Transverse colon (tissue), 4 donors: Measurements from ENCODE around the gene PNKP. TPM values are rescaled to one million over a fixed set of nuclear protein-coding genes. Genes with fewer than 3 reads are reported as not detected.

Experiments used
- DNase-seq: peaks from one replicate; pipeline ENCODE4 v3.0.0-alpha.2; 2019
- H3K27ac ChIP-seq, 4 donors: fragments of 200-600 bp; sonication (generic); 2 replicates each; pipeline ENCODE4 v1.5.1; 2016 to 2018; ENCODE audit warnings: inconsistent platforms in 4 of 4
- H3K27me3 ChIP-seq: fragments of 200-600 bp; sonication (generic); 2 replicates; pipeline ENCODE4 v1.5.1; 2017; ENCODE audit warnings: inconsistent platforms
- H3K36me3 ChIP-seq, 4 donors: fragments of 200-600 bp; sonication (generic); 2 replicates each; pipeline ENCODE4 v1.5.1; 2017 to 2019; ENCODE audit warnings: inconsistent platforms in 4 of 4
- H3K4me1 ChIP-seq, 4 donors: fragments of 200-600 bp; sonication (generic); 2 replicates each; pipeline ENCODE4 v1.5.1; 2017 to 2020; ENCODE audit warnings: inconsistent platforms in 4 of 4
- H3K4me3 ChIP-seq, 4 donors: fragments of 200-600 bp; sonication (generic); 1 replicate in 1 of 4; 2 replicates in 3 of 4; pipeline versions ENCODE4 v1.5.1 to v1.6.1; 2017 to 2019; ENCODE audit warnings: inconsistent platforms in 4 of 4
- H3K9me3 ChIP-seq, 2 donors: fragments of 200-600 bp; sonication (generic); 2 replicates each; pipeline ENCODE4 v1.5.1; 2017 to 2019; ENCODE audit warnings: inconsistent platforms in 2 of 2
- CTCF ChIP-seq, 5 experiments: fragments of 200-600 bp in 3 of 5; fragments of 450-650 bp in 2 of 5; sonication (generic) in 3 of 5; IDR thresholded peaks; 1 replicate in 2 of 5; 2 replicates in 3 of 5; pipeline ENCODE4 v1.5.1; 2016 to 2017; ENCODE audit warnings: antibody characterized with exemption in 5 of 5, inconsistent platforms in 3 of 5, mild to moderate bottlenecking in 2 of 5, moderate library complexity in 1 of 5
- EP300 ChIP-seq: sonication (generic); formaldehyde crosslinking; IDR thresholded peaks from one replicate; pipeline ENCODE4 v1.6.1; 2017; ENCODE audit warnings: antibody characterized with exemption, low read depth
- POLR2A ChIP-seq: fragments of 450-650 bp; IDR thresholded peaks from one replicate; pipeline ENCODE4 v1.6.1; 2016; ENCODE audit warnings: antibody characterized with exemption, mild to moderate bottlenecking, moderate library complexity
- POLR2AphosphoS5 ChIP-seq, 3 donors: sonication (generic); formaldehyde crosslinking; IDR thresholded peaks; one replicate each; pipeline ENCODE4 v1.6.1; 2016; ENCODE audit warnings: antibody characterized with exemption in 3 of 3
- WGBS, 2 donors: methylation state at CpG; one replicate each; pipeline ENCODE4 v1.1.5; 2018; ENCODE audit warnings: low coverage in 1 of 2; 5-methylcytosine and 5-hydroxymethylcytosine counted together
- in situ Hi-C, 4 donors: fragments of 200-750 bp; cut with MboI; loops; one replicate each; pipeline versions ENCODE4 v1.15.0 to v1.15.1; 2017; ENCODE audit warnings: low sequenced_read_pairs in 3 of 4, low pct_ligation_motif_present in 1 of 4, low pct_unique_long_range_greater_than_20kb in 1 of 4
- intact Hi-C: fragments of 100-400 bp; cut with DNase I; formaldehyde crosslinking; loops from one replicate; pipeline ENCODE4 v1.15.1; 2023; ENCODE audit warnings: low total_unique reads
- total RNA-seq, 4 donors: library from RNA; depleted of rRNA; stranded (reverse); fragments of >200 nt; gene quantifications; one replicate each; pipeline ENCODE4 v1.1.0, GENCODE V29; 2016

PNKP gene
- total RNA-seq, 4 donors from 2014 or later = 60.8 to 128 (median 99.6) TPM

GRCh38 chr19:49887037-49887664 is 19.8 kb upstream of the PNKP start:
- H3K4me1 ChIP-seq = peaks cover 9 to 14% (median 11%) of the 10 kb centered on the region in 4 donors
- no peak for DNase-seq
- H3K36me3 ChIP-seq = peaks cover 0 to 29% (median 17%) of the 10 kb centered on the region in 4 donors
- in situ Hi-C loops = no loop called here
- TF ChIP-seq EP300 (no peak), POLR2A (no peak), POLR2AphosphoS5 (IDR thresholded peaks at IDR 0.05) (no peak), CTCF (IDR thresholded peaks at IDR 0.05) (no peak)
- 70 to 84% methylated on average over 9 to 22 of the region's 23 CpGs for WGBS, 2 donors
- intact Hi-C loops = no loop called here
- H3K4me3 ChIP-seq = no peak overlapping the region
- H3K27me3 ChIP-seq = no peaks in the 10 kb centered on the region
- H3K27ac ChIP-seq = no peak overlapping the region
- no peaks in the 10 kb centered on the region for H3K9me3 ChIP-seq

- in situ Hi-C loops = no loop called here
- H3K36me3 ChIP-seq = peaks cover 0 to 50% (median 27%) of the 10 kb centered on the region in 4 donors
These were observed 17.4 kb upstream of the PNKP start for GRCh38 chr19:49884760-49885159.

GRCh38 chr19:49884109-49884508 is 16.7 kb upstream of the PNKP start:
- WGBS, 2 donors = 96% methylated on average over 18 of the region's 18 CpGs; no CpG with 5 or more reads in 1 of the 2 donors
- Histone ChIP-seq H3K9me3 (no peaks in the 10 kb centered on the region), H3K4me1 (peaks cover 0 to 5% (median 0%) of the 10 kb centered on the region in 4 donors), H3K36me3 (peaks cover 0 to 50% (median 27%) of the 10 kb centered on the region in 4 donors), H3K4me3 (no peak overlapping the region), H3K27me3 (no peaks in the 10 kb centered on the region), H3K27ac (no peak overlapping the region)
- DNase-seq = no peak
- in situ Hi-C loops = no loop called here
- TF ChIP-seq CTCF (IDR thresholded peaks at IDR 0.05) (no peak), POLR2A (no peak), EP300 (no peak), POLR2AphosphoS5 (IDR thresholded peaks at IDR 0.05) (no peak)
- intact Hi-C loops = loop anchor here (5.0 kb wide), 1 partner anchor 618 kb away; no protein-coding TSS in a partner anchor

More at GRCh38 chr19:49884760-49885159, 17.4 kb upstream of the PNKP start:
- Histone ChIP-seq H3K27ac (no peak overlapping the region), H3K9me3 (no peaks in the 10 kb centered on the region), H3K4me1 (peaks cover 0 to 3% (median under 1%) of the 10 kb centered on the region in 4 donors), H3K4me3 (no peak overlapping the region), H3K27me3 (no peaks in the 10 kb centered on the region)
- 96% methylated on average over 3 of the region's 3 CpGs; no CpG with 5 or more reads in 1 of the 2 donors for WGBS, 2 donors
- no peak for DNase-seq
- intact Hi-C loops = loop anchor here (5.0 kb wide), 1 partner anchor 618 kb away; no protein-coding TSS in a partner anchor
- no peak for TF ChIP-seq CTCF (IDR thresholded peaks at IDR 0.05)
- TF ChIP-seq EP300 = no peak
- TF ChIP-seq POLR2A = no peak
- no peak for TF ChIP-seq POLR2AphosphoS5 (IDR thresholded peaks at IDR 0.05)

DNA sequence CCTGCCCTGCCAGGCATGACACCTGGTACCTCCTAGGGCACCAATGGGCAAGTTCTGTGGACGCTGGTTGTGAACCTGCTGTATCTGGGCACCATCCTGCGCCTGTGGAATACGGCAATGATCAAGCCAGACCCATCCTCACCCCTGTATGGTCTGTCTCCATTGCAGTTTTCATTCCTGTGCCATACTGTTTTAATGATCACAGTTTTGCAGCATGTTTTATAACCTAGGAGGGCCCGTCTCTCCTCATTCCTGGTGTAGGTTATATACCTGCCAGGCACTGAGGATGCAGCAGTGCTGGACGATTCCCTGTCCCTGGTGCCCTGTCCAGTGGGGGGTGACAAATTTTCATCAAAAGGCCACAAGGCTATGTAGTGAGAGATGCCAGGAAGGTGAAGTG is 15.7 kb upstream of the PNKP start:
- in situ Hi-C loops = no loop called here
- no peak for DNase-seq
- H3K36me3 ChIP-seq = peaks cover 0 to 50% (median 27%) of the 10 kb centered on the region in 4 donors

More for the DNA sequence above, 15.7 kb upstream of the PNKP start:
- Histone ChIP-seq H3K27me3 (no peaks in the 10 kb centered on the region), H3K4me3 (no peak overlapping the region), H3K9me3 (no peaks in the 10 kb centered on the region), H3K27ac (no peak overlapping the region), H3K4me1 (peaks cover 6 to 13% (median 6%) of the 10 kb centered on the region in 4 donors)
- TF ChIP-seq POLR2A (no peak), CTCF (IDR thresholded peaks at IDR 0.05) (no peak), POLR2AphosphoS5 (IDR thresholded peaks at IDR 0.05) (no peak), EP300 (no peak)
- intact Hi-C loops = loop anchor here (5.0 kb wide), 1 partner anchor 619 kb away; no protein-coding TSS in a partner anchor
- 97% methylated on average over 5 of the region's 5 CpGs; no CpG with 5 or more reads in 1 of the 2 donors for WGBS, 2 donors
